SK-N-SH (cell line): ENCODE results near the gene RABGGTA.

Source experiments
- CTCF ChIP-seq: fragments of 200-600 bp; sonication (generic); IDR thresholded peaks from 2 replicates; pipeline ENCODE4 v1.6.1; 2017; ENCODE audit warnings: antibody characterized with exemption, mild to moderate bottlenecking, moderate library complexity
- EP300 ChIP-seq, 2 experiments: IDR thresholded peaks; 2 replicates each; pipeline versions ENCODE4 v1.4.0 to v1.6.1; 2012; ENCODE audit warnings: borderline replicate concordance in 1 of 2, low read depth in 1 of 2, low read length in 1 of 2
- GABPA ChIP-seq: IDR thresholded peaks from 2 replicates; pipeline ENCODE4 v1.4.0; 2012; ENCODE audit warnings: low read depth, mild to moderate bottlenecking
- GATA2 ChIP-seq: sonication (generic); formaldehyde crosslinking; IDR thresholded peaks from 2 replicates; pipeline ENCODE4 v1.5.0; 2020; ENCODE audit warnings: mild to moderate bottlenecking, missing genetic modification reagents
- MAX ChIP-seq: IDR thresholded peaks from 2 replicates; pipeline ENCODE4 v1.4.0; 2012; ENCODE audit warnings: low read depth
- NFIC ChIP-seq: IDR thresholded peaks from 2 replicates; pipeline ENCODE4 v1.4.0; 2012; ENCODE audit warnings: borderline replicate concordance
- NRF1 ChIP-seq: IDR thresholded peaks from 2 replicates; pipeline ENCODE4 v1.6.1; 2012; ENCODE audit warnings: low read depth, mild to moderate bottlenecking, low read length
- POLR2AphosphoS5 ChIP-seq: IDR thresholded peaks from 2 replicates; pipeline ENCODE4 v1.6.1; 2012; ENCODE audit warnings: low read depth, low read length
- RAD21 ChIP-seq: IDR thresholded peaks from 2 replicates; pipeline ENCODE4 v1.6.1; 2012; ENCODE audit warnings: mild to moderate bottlenecking, low read length
- SIN3A ChIP-seq: IDR thresholded peaks from 2 replicates; pipeline ENCODE4 v1.6.1; 2012; ENCODE audit warnings: low read depth, mild to moderate bottlenecking, low read length, moderate library complexity, borderline replicate concordance
- TCF12 ChIP-seq: IDR thresholded peaks from 2 replicates; pipeline ENCODE4 v1.4.0; 2012
- YY1 ChIP-seq: IDR thresholded peaks from 2 replicates; pipeline ENCODE4 v1.4.0; 2012; ENCODE audit warnings: low read depth, mild to moderate bottlenecking
- TF ChIP-seq, protein P1 (sequence below): fragments of 150-350 bp; IDR thresholded peaks from 2 replicates; pipeline ENCODE4 v1.6.1; 2017; ENCODE audit warnings: antibody characterized with exemption, low read length, low read depth, borderline replicate concordance
- TF ChIP-seq, protein P2 (sequence below): IDR thresholded peaks from 2 replicates; pipeline ENCODE4 v1.4.0; 2012; ENCODE audit warnings: low read depth, borderline replicate concordance

GRCh38 chr14:24273422-24273998, 2.1 kb upstream of the RABGGTA start:
- TF ChIP-seq NFIC: no peak
- no peak for TF ChIP-seq RAD21
- TF ChIP-seq YY1: no peak
- TF ChIP-seq, protein P1, sequence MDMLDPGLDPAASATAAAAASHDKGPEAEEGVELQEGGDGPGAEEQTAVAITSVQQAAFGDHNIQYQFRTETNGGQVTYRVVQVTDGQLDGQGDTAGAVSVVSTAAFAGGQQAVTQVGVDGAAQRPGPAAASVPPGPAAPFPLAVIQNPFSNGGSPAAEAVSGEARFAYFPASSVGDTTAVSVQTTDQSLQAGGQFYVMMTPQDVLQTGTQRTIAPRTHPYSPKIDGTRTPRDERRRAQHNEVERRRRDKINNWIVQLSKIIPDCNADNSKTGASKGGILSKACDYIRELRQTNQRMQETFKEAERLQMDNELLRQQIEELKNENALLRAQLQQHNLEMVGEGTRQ: no peak
- no peak; the same call in 1 of the 2 replicates for TF ChIP-seq CTCF
- no peak for TF ChIP-seq MAX
- TF ChIP-seq GATA2: no peak
- no peak for TF ChIP-seq POLR2AphosphoS5
- TF ChIP-seq, protein P2, sequence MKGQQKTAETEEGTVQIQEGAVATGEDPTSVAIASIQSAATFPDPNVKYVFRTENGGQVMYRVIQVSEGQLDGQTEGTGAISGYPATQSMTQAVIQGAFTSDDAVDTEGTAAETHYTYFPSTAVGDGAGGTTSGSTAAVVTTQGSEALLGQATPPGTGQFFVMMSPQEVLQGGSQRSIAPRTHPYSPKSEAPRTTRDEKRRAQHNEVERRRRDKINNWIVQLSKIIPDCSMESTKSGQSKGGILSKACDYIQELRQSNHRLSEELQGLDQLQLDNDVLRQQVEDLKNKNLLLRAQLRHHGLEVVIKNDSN: no peak
- TF ChIP-seq TCF12: no peak
- no peak for TF ChIP-seq NRF1
- no peak for TF ChIP-seq EP300 (IDR thresholded peaks at IDR 0.05; ENCODE audit: borderline replicate concordance in 1 of 2, low read depth in 1 of 2, low read length in 1 of 2)
- no peak for TF ChIP-seq GABPA
- no peak for TF ChIP-seq SIN3A
